Karpas-422 (cell line): Measurements from ENCODE around the gene CSRP3. TPM values are rescaled to one million over a fixed set of nuclear protein-coding genes. Genes with fewer than 3 reads are reported as not detected.
A peak's percentile ranks its signal among the peaks of the same experiment; 100 is the strongest.

ENCODE experiments used
- DNase-seq: peaks from one replicate; pipeline ENCODE4 v3.0.0-alpha.2; 2015
- H2AFZ ChIP-seq: fragments of 200-600 bp; sonication (generic); 2 replicates; pipeline ENCODE4 v1.6.1; 2014; ENCODE audit warnings: antibody characterized with exemption, low read length, mixed read lengths
- H3K27ac ChIP-seq: fragments of 200-600 bp; sonication (generic); 2 replicates; pipeline ENCODE4 v1.5.1; 2014; ENCODE audit warnings: mild to moderate bottlenecking, low read length, moderate library complexity
- H3K27me3 ChIP-seq: fragments of 200-600 bp; sonication (generic); 2 replicates; pipeline ENCODE4 v1.6.1; 2014; ENCODE audit warnings: low read length, mixed read lengths
- H3K36me3 ChIP-seq: fragments of 200-600 bp; sonication (generic); 2 replicates; pipeline ENCODE4 v1.6.1; 2014; ENCODE audit warnings: low read length, mixed read lengths; ENCODE audit not compliant: insufficient read depth
- H3K4me1 ChIP-seq: fragments of 200-600 bp; sonication (generic); 2 replicates; pipeline ENCODE4 v1.6.1; 2014; ENCODE audit warnings: mild to moderate bottlenecking, low read length, mixed read lengths
- H3K4me2 ChIP-seq: fragments of 200-600 bp; sonication (generic); 2 replicates; pipeline ENCODE4 v1.6.1; 2014; ENCODE audit warnings: low read length, low read depth, mild to moderate bottlenecking; ENCODE audit not compliant: poor library complexity, severe bottlenecking
- H3K4me3 ChIP-seq: fragments of 200-600 bp; sonication (generic); 2 replicates; pipeline ENCODE4 v1.5.1; 2014; ENCODE audit warnings: mild to moderate bottlenecking, antibody characterized with exemption, low read length, mixed read lengths
- H3K79me2 ChIP-seq: fragments of 200-600 bp; sonication (generic); 2 replicates; pipeline ENCODE4 v1.6.1; 2014; ENCODE audit warnings: mild to moderate bottlenecking, low read length, mixed read lengths
- H3K9ac ChIP-seq: fragments of 200-600 bp; sonication (generic); 2 replicates; pipeline ENCODE4 v1.6.0; 2014; ENCODE audit warnings: low read length
- H3K9me2 ChIP-seq: fragments of 200-600 bp; sonication (generic), shearing (Covaris generic); replicated peaks from 2 replicates; pipeline ENCODE4 v1.6.0; 2014; ENCODE audit warnings: mild to moderate bottlenecking, low read length, moderate library complexity; ENCODE audit not compliant: insufficient read depth
- H3K9me3 ChIP-seq: fragments of 300-700, 200-600 bp; sonication (generic); 2 replicates; pipeline ENCODE4 v1.6.1; 2014; ENCODE audit warnings: low read length, mixed read lengths
- H4K20me1 ChIP-seq: fragments of 200-600 bp; sonication (generic); 2 replicates; pipeline ENCODE4 v1.6.1; 2014; ENCODE audit warnings: mild to moderate bottlenecking, antibody characterized with exemption, low read length, low read depth; ENCODE audit not compliant: insufficient read depth
- total RNA-seq: library from RNA; depleted of rRNA; stranded (reverse); fragments of >200 nt; shearing (Covaris generic); gene quantifications from 2 replicates; pipeline ENCODE4 v1.2.3, GENCODE V29; 2014; ENCODE audit warnings: low replicate concordance

CSRP3 gene
- total RNA-seq, 1 experiment from 2014 or later: not detected

DNA sequence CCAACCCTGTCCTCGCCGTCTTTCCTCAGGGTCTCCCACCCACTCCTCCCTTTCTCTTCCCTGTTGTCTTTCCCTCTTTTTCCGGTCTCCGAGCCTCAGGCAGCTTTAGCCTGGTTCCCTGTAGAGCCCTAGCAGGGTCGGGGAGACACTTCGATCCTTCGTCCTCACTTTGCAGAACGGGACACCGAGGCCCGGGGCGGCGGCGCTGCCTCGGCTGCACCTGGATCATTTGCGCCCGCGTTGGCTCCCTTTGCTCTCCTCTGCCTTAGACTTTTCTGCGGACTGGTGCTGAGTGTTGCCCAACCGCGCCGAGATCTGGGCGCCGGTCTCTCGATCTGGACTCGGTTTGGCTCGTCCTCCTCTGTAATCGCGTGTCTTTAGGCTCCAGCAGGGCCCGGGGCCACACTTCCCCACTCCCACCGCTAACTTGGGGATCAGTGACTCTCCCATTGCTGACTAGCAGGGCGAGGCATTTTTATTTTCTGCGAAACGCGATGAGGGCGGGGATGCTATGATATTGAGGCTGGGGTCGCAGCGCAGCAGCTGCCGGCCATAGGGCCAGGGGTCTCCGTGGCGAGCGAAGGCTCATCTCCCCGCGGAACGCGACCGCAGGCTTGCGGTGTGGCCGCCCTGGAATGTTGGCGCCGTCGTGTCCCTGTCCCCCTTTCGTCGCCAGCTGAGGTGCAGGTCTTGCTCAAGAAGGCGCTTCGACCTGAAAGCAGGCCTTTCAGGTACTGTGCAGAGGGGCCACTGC is 40.6 kb upstream of the CSRP3 start:
- no peak overlapping the region for H2AFZ ChIP-seq

DNA sequence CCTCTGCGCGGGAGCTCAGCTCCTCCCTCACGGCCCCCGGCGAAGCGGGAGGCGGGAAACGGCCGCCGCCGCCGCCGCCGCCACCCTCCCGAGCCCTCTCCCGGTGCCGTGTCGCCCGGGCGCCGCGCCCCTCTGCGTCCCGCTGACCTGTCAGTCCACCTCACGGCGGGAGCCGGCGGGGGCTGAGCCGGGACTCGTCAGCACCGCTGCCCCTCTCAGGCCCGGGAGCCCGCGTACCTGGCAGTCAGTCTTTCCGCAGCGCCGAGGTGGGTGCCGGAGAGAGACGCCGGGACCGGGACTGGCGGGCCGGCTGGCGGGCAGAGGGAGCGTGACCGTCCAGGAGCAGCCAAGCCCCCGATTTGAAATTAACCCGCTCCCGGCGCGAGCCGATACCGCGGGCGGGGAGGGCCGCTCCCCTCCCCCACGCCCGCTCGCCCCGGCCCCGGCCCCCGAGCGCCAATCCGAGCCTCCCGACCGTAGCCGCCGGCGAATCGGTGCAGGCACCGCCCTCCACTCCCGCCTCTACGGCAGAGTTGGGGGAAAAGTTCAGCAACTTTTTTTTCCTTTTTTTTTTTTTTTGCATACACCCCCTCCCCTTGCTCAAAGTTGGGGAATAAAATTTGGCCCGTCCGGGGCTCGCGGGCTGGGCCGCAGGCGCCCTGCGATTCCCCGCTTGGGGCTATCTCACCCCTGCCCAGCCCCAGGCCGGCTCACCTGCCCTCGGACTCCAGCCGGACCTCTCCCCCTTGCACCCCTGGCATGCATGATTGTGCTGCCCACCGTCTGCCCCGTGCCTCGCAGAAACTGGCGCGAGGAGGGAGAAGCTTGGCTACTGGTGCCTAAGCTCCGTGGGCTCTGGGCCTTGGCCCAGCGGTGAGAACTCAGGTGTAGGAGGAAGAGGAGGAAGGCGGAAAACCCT is 39.7 kb upstream of the CSRP3 start:
- Histone ChIP-seq H3K9me2 (no peaks in the 10 kb centered on the region), H3K4me1 (peaks cover 24% of the 10 kb centered on the region), H3K4me3 (peak overlapping the region; percentile 98), H3K27me3 (no peaks in the 10 kb centered on the region), H4K20me1 (no peaks in the 10 kb centered on the region), H3K9ac (peak overlapping the region; percentile 88), H2AFZ (0 out of 2 replicates have a peak overlapping the region, but pooled peaks have one; percentile 46), H3K27ac (no peak overlapping the region), H3K9me3 (no peaks in the 10 kb centered on the region), H3K4me2 (peak overlapping the region; percentile 86), H3K79me2 (peaks cover 23% of the 10 kb centered on the region), H3K36me3 (peaks cover 21% of the 10 kb centered on the region)
- DNase-seq: peak; percentile 82

More for the DNA sequence above, 40.6 kb upstream of the CSRP3 start:
- Histone ChIP-seq H3K9me2 (no peaks in the 10 kb centered on the region), H3K27ac (no peak overlapping the region), H3K9ac (peak overlapping the region; percentile 88), H3K9me3 (no peaks in the 10 kb centered on the region), H3K4me3 (peak overlapping the region; percentile 98; the same call in 1 of the 2 replicates), H3K4me1 (peaks cover 24% of the 10 kb centered on the region), H3K79me2 (peaks cover 23% of the 10 kb centered on the region), H3K36me3 (peaks cover 15% of the 10 kb centered on the region), H3K4me2 (peak overlapping the region; percentile 86), H4K20me1 (no peaks in the 10 kb centered on the region), H3K27me3 (no peaks in the 10 kb centered on the region)
- no peak for DNase-seq

DNA sequence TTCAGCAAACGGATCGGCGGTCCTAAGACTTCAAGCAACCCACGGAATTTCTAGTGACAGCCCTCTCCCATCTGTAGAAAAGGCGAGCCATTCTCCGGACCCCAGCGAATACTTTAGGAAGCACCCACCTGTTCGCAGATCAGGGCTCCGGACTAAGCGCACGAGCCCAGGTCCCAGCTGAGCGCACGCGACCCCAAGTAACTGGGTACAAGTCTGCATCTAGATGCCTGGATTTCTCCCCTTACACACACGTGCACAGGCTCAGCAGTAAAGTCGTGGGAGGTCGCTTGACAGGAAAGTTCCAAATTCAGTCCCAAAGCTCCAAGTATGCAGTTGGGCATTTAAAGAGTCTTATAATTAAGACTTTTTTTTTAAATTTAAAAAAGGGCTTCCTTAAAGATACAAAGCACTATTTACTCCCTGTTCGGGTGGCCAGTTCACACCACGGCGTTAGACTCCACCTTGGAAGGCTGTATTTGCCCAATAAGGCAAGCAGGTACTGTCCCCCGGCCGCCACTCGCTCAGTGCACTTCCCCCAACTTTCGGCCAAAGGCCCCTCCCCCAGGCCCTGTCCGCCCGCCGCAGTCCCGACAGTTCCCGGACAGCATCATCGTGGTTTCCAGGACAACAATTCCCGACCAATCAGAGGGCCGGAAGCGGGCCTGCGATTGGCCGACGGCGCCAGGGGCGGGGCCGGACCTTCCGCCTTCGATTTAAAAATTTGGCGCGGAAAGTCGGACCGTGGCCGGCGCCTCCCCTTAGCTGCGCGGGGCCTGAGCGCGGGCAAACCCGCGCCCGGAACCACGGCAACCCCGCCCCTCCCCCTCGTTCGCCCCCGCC is 38.9 kb upstream of the CSRP3 start, which contains the start of gene E2F8:
E2F8 (minus strand) TSS at position 526 of the 840 bp plus-strand sequence. CDS start 824 bp downstream, outside the sequence.
- Histone ChIP-seq H3K27ac (peak within 1 kb of the TSS; percentile 68), H3K9ac (peak within 1 kb of the TSS; percentile 94), H3K9me2 (no peaks in the 10 kb centered on the region), H3K27me3 (no peaks in the 10 kb centered on the region), H3K4me2 (peak within 1 kb of the TSS; percentile 95), H3K79me2 (peaks cover 23% of the 10 kb centered on the region), H3K4me3 (peak within 1 kb of the TSS; percentile 98), H3K4me1 (peaks cover 24% of the 10 kb centered on the region), H3K36me3 (peaks cover 30% of the 10 kb centered on the region), H4K20me1 (no peaks in the 10 kb centered on the region), H3K9me3 (no peaks in the 10 kb centered on the region), H2AFZ (peak within 1 kb of the TSS; percentile 98)
- DNase-seq: peak; percentile 98

DNA sequence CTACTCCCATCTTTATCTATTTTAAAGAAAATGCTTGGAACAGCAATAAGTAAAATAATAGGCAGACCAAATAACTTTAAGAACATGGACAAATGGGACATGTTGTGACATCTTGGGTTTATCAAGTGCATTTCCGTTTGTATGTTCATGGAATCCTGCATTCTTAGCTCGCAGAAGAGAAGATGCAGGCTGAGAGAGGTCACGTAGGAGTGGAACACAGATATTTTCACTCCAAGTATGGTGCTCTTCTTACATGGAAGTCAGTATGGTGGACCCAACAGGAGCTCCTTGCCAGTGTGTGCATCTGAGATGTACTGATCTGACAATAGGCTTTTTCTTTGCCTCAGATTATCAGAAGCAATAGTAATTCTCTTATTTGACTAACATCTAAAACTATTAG is 37.3 kb upstream of the CSRP3 start:
- peak overlapping the region; percentile 98 for H3K4me3 ChIP-seq
- H3K27ac ChIP-seq: no peak overlapping the region
- no peaks in the 10 kb centered on the region for H4K20me1 ChIP-seq
- peaks cover 24% of the 10 kb centered on the region for H3K4me1 ChIP-seq
- H3K36me3 ChIP-seq: peaks cover 38% of the 10 kb centered on the region
- no peaks in the 10 kb centered on the region for H3K9me3 ChIP-seq
- DNase-seq: no peak
- H3K9ac ChIP-seq: peak overlapping the region; percentile 94
- peak overlapping the region; percentile 95 for H3K4me2 ChIP-seq
- H3K27me3 ChIP-seq: no peaks in the 10 kb centered on the region
- peaks cover 23% of the 10 kb centered on the region for H3K79me2 ChIP-seq
- no peak overlapping the region for H2AFZ ChIP-seq
- no peaks in the 10 kb centered on the region for H3K9me2 ChIP-seq

DNA sequence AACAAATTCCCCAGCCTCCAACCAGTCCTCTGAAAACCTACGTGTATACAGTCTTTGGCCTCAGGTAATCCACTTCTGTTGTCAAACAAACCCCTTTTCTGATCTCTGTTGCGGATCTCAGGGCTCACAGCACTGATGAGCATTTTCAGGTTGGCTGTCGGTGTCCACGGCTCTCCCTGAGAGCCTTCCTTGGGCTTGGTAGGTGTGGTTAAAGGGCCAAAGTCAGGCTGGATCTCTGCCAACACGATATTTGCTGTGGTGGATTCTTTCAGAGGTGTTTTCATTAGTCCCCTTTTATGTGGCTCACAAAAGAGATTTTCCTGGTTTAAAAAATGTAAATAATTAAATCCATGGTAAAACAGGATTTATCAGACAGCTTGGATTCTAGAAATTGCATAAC is 36.0 kb upstream of the CSRP3 start:
- Histone ChIP-seq H3K9me2 (no peaks in the 10 kb centered on the region), H3K4me1 (peaks cover 20% of the 10 kb centered on the region), H3K27ac (no peak overlapping the region), H3K4me3 (no peak overlapping the region), H3K4me2 (no peak overlapping the region), H2AFZ (no peak overlapping the region), H3K9me3 (no peaks in the 10 kb centered on the region), H3K9ac (no peak overlapping the region), H3K27me3 (no peaks in the 10 kb centered on the region), H4K20me1 (no peaks in the 10 kb centered on the region), H3K36me3 (peaks cover 42% of the 10 kb centered on the region), H3K79me2 (peaks cover 23% of the 10 kb centered on the region)
- no peak for DNase-seq

DNA sequence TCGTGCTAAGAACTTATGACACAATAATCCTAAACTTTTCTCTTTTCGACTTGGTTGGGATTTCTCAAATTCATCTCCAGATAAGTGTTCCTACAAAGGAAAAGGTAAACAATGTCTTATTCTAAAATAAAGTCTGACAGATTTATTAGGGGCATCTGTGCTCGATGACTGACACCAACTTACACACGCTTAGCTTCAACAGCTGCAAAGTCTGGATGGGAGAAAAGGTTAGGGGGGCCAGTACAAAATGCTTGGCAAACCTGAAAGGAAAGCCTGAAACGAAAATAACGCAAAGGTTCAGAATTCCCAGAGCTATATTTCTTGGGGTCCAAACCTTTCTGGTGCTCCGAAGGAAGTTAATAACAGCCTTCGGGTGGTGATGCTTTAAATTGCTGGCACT is 35.6 kb upstream of the CSRP3 start:
- no peaks in the 10 kb centered on the region for H3K9me3 ChIP-seq
- H3K79me2 ChIP-seq: peaks cover 23% of the 10 kb centered on the region
- no peak overlapping the region for H3K4me2 ChIP-seq
- no peak for DNase-seq
- H3K9me2 ChIP-seq: no peaks in the 10 kb centered on the region
- no peaks in the 10 kb centered on the region for H3K27me3 ChIP-seq
- H3K27ac ChIP-seq: no peak overlapping the region
- no peak overlapping the region for H3K9ac ChIP-seq
- no peak overlapping the region for H2AFZ ChIP-seq
- no peaks in the 10 kb centered on the region for H4K20me1 ChIP-seq
- no peak overlapping the region for H3K4me3 ChIP-seq
- H3K4me1 ChIP-seq: peaks cover 20% of the 10 kb centered on the region
- peaks cover 47% of the 10 kb centered on the region for H3K36me3 ChIP-seq

DNA sequence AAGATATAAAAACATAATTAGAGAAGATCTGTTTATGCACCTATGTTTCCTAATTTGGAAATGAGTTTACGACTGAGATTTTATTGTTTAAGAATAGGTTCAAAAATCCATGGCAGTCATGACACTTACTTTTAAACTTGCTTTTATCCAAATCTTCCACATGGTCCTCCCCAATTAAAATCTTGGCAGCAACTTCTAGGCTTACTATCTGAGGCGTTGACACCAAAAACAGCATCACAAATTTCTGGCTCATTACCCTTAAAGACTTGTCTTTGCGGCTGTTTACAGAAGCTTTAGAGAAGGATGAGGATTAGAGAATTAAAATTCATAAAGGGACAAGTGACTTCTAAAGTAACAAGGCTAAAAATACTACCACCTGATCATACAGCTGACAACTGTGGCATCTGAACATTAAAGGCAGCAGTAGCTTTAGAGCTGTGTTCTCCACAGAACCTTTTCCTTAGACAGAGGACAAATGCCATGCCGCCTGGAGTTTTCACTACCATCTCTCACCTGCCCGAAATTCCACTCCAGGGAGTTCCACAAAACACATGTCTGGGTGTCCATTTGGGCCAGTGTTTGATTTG is 32.5 kb upstream of the CSRP3 start:
- no peaks in the 10 kb centered on the region for H3K9me2 ChIP-seq
- H2AFZ ChIP-seq: no peak overlapping the region
- no peak overlapping the region for H3K27ac ChIP-seq
- no peaks in the 10 kb centered on the region for H3K27me3 ChIP-seq
- no peak overlapping the region for H3K9ac ChIP-seq
- peaks cover 74% of the 10 kb centered on the region for H3K36me3 ChIP-seq
- no peaks in the 10 kb centered on the region for H3K9me3 ChIP-seq
- no peaks in the 10 kb centered on the region for H4K20me1 ChIP-seq
- peaks cover 11% of the 10 kb centered on the region for H3K4me1 ChIP-seq
- no peak overlapping the region for H3K4me2 ChIP-seq
- peaks cover 11% of the 10 kb centered on the region for H3K79me2 ChIP-seq
- H3K4me3 ChIP-seq: no peak overlapping the region
- DNase-seq: no peak
